ENCODE results near the gene JAGN1. TPM values are rescaled to one million over a fixed set of nuclear protein-coding genes. Genes with fewer than 3 reads are reported as not detected.
A peak's percentile ranks its signal among the peaks of the same experiment; 100 is the strongest.

JAGN1 gene
- total RNA-seq, 4 donors from 2014 or later, result 24.7 to 40.8 (median 33.3) TPM

- Histone ChIP-seq H3K4me3 (no peak overlapping the region), H3K27ac (peak overlapping the region in 1 of 4 donors; percentile 25), H3K27me3 (no peaks in the 10 kb centered on the region), H3K36me3 (no peaks in the 10 kb centered on the region), H3K4me1 (peaks cover 0 to 13% (median 3%) of the 10 kb centered on the region in 3 donors), H3K9me3 (no peaks in the 10 kb centered on the region)
- intact Hi-C loops (cut with DNase I), result no loop called here
- 50 to 60% methylated on average over 11 of the region's 11 CpGs for WGBS, 2 donors
- TF ChIP-seq POLR2A (IDR thresholded peaks at IDR 0.05), result no peak
- no peak for TF ChIP-seq CTCF (IDR thresholded peaks at IDR 0.05)
- no peak for DNase-seq
These were observed 5.8 kb upstream of the JAGN1 start for GRCh38 chr3:9884555-9885165.

GRCh38 chr3:9886328-9886727 lies 4.1 kb upstream of the JAGN1 start:
- TF ChIP-seq POLR2A (IDR thresholded peaks at IDR 0.05) (no peak), CTCF (IDR thresholded peaks at IDR 0.05) (no peak)
- H3K27ac ChIP-seq, result no peak overlapping the region
- no peaks in the 10 kb centered on the region for H3K27me3 ChIP-seq
- H3K36me3 ChIP-seq, result no peaks in the 10 kb centered on the region
- no peaks in the 10 kb centered on the region for H3K9me3 ChIP-seq
- intact Hi-C loops (cut with DNase I), result no loop called here
- DNase-seq, result no peak
- H3K4me1 ChIP-seq, result peaks cover 4 to 23% (median 7%) of the 10 kb centered on the region in 3 donors
- H3K4me3 ChIP-seq, result no peak overlapping the region

- H3K9me3 ChIP-seq, result no peaks in the 10 kb centered on the region
- intact Hi-C loops (cut with DNase I), result no loop called here
- H3K36me3 ChIP-seq, result peaks cover 0 to 7% (median 0%) of the 10 kb centered on the region in 3 donors
- H3K27me3 ChIP-seq, result no peaks in the 10 kb centered on the region
- H3K27ac ChIP-seq, result no peak overlapping the region
- TF ChIP-seq POLR2A (IDR thresholded peaks at IDR 0.05), result no peak
- no peak for TF ChIP-seq CTCF (IDR thresholded peaks at IDR 0.05)
- H3K4me1 ChIP-seq, result peaks cover 10 to 35% (median 14%) of the 10 kb centered on the region in 3 donors
- no peak for DNase-seq
- WGBS, 2 donors, result 83 to 84% methylated on average over 5 of the region's 5 CpGs
- no peak overlapping the region for H3K4me3 ChIP-seq
These were observed 2.9 kb upstream of the JAGN1 start for GRCh38 chr3:9887480-9887879.

GRCh38 chr3:9888540-9888939 lies 1.9 kb upstream of the JAGN1 start:
- H3K4me1 ChIP-seq, result peaks cover 10 to 45% (median 18%) of the 10 kb centered on the region in 3 donors
- 80 to 87% methylated on average over 3 of the region's 3 CpGs for WGBS, 2 donors
- intact Hi-C loops (cut with DNase I), result no loop called here
- no peaks in the 10 kb centered on the region for H3K9me3 ChIP-seq
- peaks cover 7 to 18% (median 8%) of the 10 kb centered on the region in 3 donors for H3K36me3 ChIP-seq
- TF ChIP-seq POLR2A (IDR thresholded peaks at IDR 0.05) (no peak), CTCF (IDR thresholded peaks at IDR 0.05) (no peak)
- no peak overlapping the region for H3K4me3 ChIP-seq
- no peak overlapping the region for H3K27ac ChIP-seq
- no peaks in the 10 kb centered on the region for H3K27me3 ChIP-seq
- DNase-seq, result no peak

- TF ChIP-seq CTCF (IDR thresholded peaks at IDR 0.05) (no peak), POLR2A (IDR thresholded peaks at IDR 0.05) (no peak)
- intact Hi-C loops (cut with DNase I), result no loop called here
- no peaks in the 10 kb centered on the region for H3K27me3 ChIP-seq
- no peak for DNase-seq
- peaks cover 7 to 20% (median 9%) of the 10 kb centered on the region in 3 donors for H3K36me3 ChIP-seq
- WGBS, 2 donors, result 68 to 74% methylated on average over 5 of the region's 5 CpGs
- H3K9me3 ChIP-seq, result no peaks in the 10 kb centered on the region
- H3K4me1 ChIP-seq, result peaks cover 10 to 46% (median 23%) of the 10 kb centered on the region in 3 donors
- H3K4me3 ChIP-seq, result no peak overlapping the region
- H3K27ac ChIP-seq, result no peak overlapping the region
These were observed 1.0 kb upstream of the JAGN1 start for GRCh38 chr3:9889405-9889804.
